Measurements from ENCODE around the gene FANCE. TPM values are rescaled to one million over a fixed set of nuclear protein-coding genes. Genes with fewer than 3 reads are reported as not detected.

Gene FANCE
- total and polyA plus RNA-seq, 9 of the 15 experiments (the other 6 are each of a cell fraction or from before 2014, with no cell fraction given): 5.7 to 30.2 (median 17.0) TPM

- TF ChIP-seq ESRRA (IDR thresholded peaks at IDR 0.05; ENCODE audit: borderline replicate concordance, low read depth) (0 out of 2 replicates have a peak, but pooled peaks have one; percentile 57), USF2 (CRISPR knock-in tag; IDR thresholded peaks at IDR 0.05) (no peak), ZNF263 (CRISPR knock-in tag; IDR thresholded peaks at IDR 0.05; ENCODE audit: borderline replicate concordance) (0 out of 2 replicates have a peak, but pooled peaks have one; percentile 47), NFIC (IDR thresholded peaks at IDR 0.05) (peak; percentile 55)
Observed at GRCh38 chr6:35435074-35435837, 16.9 kb upstream of the FANCE start (continued).

GRCh38 chr6:35436071-35436857 is 15.9 kb upstream of the FANCE start:
- CTCF ChIA-PET (ENCODE audit: low intra/inter-chr PET ratio): no interaction called here
- H3K79me2 ChIP-seq (ENCODE audit: control insufficient read depth, insufficient read depth, low read length): no peaks in the 10 kb centered on the region
- POLR2A ChIA-PET: no interaction called here
- H4K20me1 ChIP-seq (replicated peaks; ENCODE audit: control insufficient read depth, insufficient read depth, low read length): no peaks in the 10 kb centered on the region
- FAIRE-seq: no peak
- DNase-seq (ENCODE audit: extremely low read depth in 1 of 4, low spot score in 3 of 4): no peak
- no peak overlapping the region for H2AFZ ChIP-seq (ENCODE audit: low read depth, low read length)
- in situ Hi-C loops (cut with MboI) (no loop called here), intact Hi-C loops (cut with micrococcal nuclease) (no loop called here)
- H3K9me1 ChIP-seq (ENCODE audit: control insufficient read depth, insufficient read depth, low read length): no peaks in the 10 kb centered on the region
- H3K9ac ChIP-seq (ENCODE audit: insufficient read depth in 1 of 2, low read depth in 2 of 2, low read length in 2 of 2): no peak overlapping the region
- ATAC-seq: peak; percentile 38; the same call in 2 of the 3 replicates
- H3K27ac ChIP-seq (ENCODE audit: extremely low read depth, low read depth, low read length): no peak overlapping the region
- no peak overlapping the region for H3K4me2 ChIP-seq (ENCODE audit: insufficient read depth, low read length)
- no peaks in the 10 kb centered on the region for H3K9me3 ChIP-seq (replicated peaks; ENCODE audit: control insufficient read depth, insufficient read depth, low read depth, low read length)
- H3K4me1 ChIP-seq (replicated peaks in 1 of 2; ENCODE audit: control insufficient read depth in 2 of 2, insufficient read depth in 2 of 2, low read length in 2 of 2): peaks cover 5 to 13% of the 10 kb centered on the region in 2 experiments; a peak in 4 of 5 replicates
- H3K27me3 ChIP-seq (ENCODE audit: control insufficient read depth in 2 of 2, insufficient read depth in 2 of 2, low read length in 2 of 2): peaks cover 0 to 3% of the 10 kb centered on the region in 2 experiments; a peak in 1 of 5 replicates
- H3K36me3 ChIP-seq (ENCODE audit: control insufficient read depth, insufficient read depth, low read length): no peaks in the 10 kb centered on the region
- H3K4me3 ChIP-seq: no peak overlapping the region
- no TSS peak for BruUV-seq (replicated peaks)
- WGBS (ENCODE audit: insufficient coverage, low coverage, missing lambda C conversion rate): 33% methylated on average over 8 of the region's 8 CpGs
- no peak for TF ChIP-seq ZNF707 (CRISPR knock-in tag; conservative IDR thresholded peaks at IDR 0.05)
- no peak for TF ChIP-seq NCOA2 (IDR thresholded peaks at IDR 0.05; ENCODE audit: partially characterized antibody in 2 of 2)
- no peak for TF ChIP-seq PCBP1 (IDR thresholded peaks at IDR 0.05; ENCODE audit: low read depth, low read length, poor library complexity, severe bottlenecking)
- no peak for TF ChIP-seq HCFC1 (IDR thresholded peaks at IDR 0.05; ENCODE audit: low read depth, low read length)
- no peak for TF ChIP-seq HMGXB4 (CRISPR knock-in tag; IDR thresholded peaks at IDR 0.05)
- no peak for TF ChIP-seq ZNF76 (CRISPR knock-in tag; IDR thresholded peaks at IDR 0.05; ENCODE audit: borderline replicate concordance)
- TF ChIP-seq ZNF140 (CRISPR knock-in tag; IDR thresholded peaks at IDR 0.05): no peak
- TF ChIP-seq SIN3B (IDR thresholded peaks at IDR 0.05; ENCODE audit: low read depth): no peak
- no peak for TF ChIP-seq ZC3H4 (CRISPR knock-in tag; IDR thresholded peaks at IDR 0.05; ENCODE audit: borderline replicate concordance)
- TF ChIP-seq RUNX1 (IDR thresholded peaks at IDR 0.05; ENCODE audit: low read depth): no peak
- TF ChIP-seq ARID3B (CRISPR knock-in tag; IDR thresholded peaks at IDR 0.05; ENCODE audit: borderline replicate concordance): no peak
